ENCODE results near the gene PKD1. TPM values are rescaled to one million over a fixed set of nuclear protein-coding genes. Genes with fewer than 3 reads are reported as not detected.

PKD1 gene
- total and polyA plus RNA-seq, 9 donors = 63.3 to 183 (median 153) TPM

DNA sequence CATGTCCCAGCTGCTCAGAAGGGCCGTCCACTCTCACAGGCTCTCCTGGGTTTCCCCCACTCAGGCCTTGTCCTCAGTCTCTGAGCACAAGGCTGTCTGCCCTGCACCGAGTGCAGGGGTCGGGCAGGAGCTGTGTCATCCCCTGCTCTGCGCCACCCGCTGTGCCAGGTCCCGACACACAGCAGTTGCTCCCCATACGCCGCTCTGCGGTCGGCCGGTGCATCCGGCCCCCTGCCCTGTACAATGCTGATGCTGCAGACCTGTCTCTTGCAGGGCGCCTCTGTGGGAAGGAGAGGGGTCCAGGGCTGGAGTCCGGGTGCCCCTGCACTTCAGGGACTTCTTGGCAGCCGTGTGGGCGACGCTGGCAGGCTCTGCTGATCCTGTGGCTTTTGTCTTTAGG, 81.8 kb downstream of the PKD1 start:
- 97% methylated on average over 17 of the region's 17 CpGs for WGBS (ENCODE audit: insufficient coverage)
- Histone ChIP-seq H3K4me3 (ENCODE audit: low read length) (no peak overlapping the region), H3K4me1 (ENCODE audit: control insufficient read depth, insufficient read depth, low read length) (peaks cover 2% of the 10 kb centered on the region), H3K36me3 (ENCODE audit: control insufficient read depth, insufficient read depth, low read length) (peaks cover 76% of the 10 kb centered on the region), H3K9me3 (replicated peaks; ENCODE audit: control insufficient read depth, low read depth, low read length) (no peaks in the 10 kb centered on the region), H3K27ac (ENCODE audit: low read length) (no peak overlapping the region), H3K27me3 (ENCODE audit: control insufficient read depth, insufficient read depth, low read length) (no peaks in the 10 kb centered on the region)
- no peak for DNase-seq

DNA sequence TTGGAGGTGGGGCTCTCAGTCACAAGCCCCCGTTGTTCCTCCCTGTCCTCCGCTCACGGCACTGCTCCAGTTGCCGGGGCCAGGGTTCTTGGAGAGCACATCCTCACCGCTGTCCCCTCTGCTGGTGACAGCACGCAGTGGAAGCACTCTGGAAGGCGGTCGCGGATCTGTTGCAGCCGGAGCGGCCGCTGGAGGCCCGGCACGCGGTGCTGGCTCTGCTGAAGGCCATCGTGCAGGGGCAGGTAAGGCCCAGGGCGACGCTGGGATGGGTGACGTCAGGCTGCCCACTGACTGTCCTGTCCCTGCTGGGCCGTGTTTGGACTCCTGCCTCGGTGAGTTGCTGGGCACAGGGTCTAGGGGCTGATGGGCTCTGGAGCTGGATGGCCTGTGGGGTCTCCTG, 82.5 kb downstream of the PKD1 start:
- H3K4me1 ChIP-seq (ENCODE audit: control insufficient read depth, insufficient read depth, low read length) = peaks cover 8% of the 10 kb centered on the region
- H3K27me3 ChIP-seq (ENCODE audit: control insufficient read depth, insufficient read depth, low read length) = no peaks in the 10 kb centered on the region
- peaks cover 69% of the 10 kb centered on the region for H3K36me3 ChIP-seq (ENCODE audit: control insufficient read depth, insufficient read depth, low read length)
- no peaks in the 10 kb centered on the region for H3K9me3 ChIP-seq (replicated peaks; ENCODE audit: control insufficient read depth, low read depth, low read length)
- WGBS (ENCODE audit: insufficient coverage) = 93% methylated on average over 17 of the region's 21 CpGs
- H3K27ac ChIP-seq (ENCODE audit: low read length) = no peak overlapping the region
- DNase-seq = no peak
- H3K4me3 ChIP-seq (ENCODE audit: low read length) = no peak overlapping the region

DNA sequence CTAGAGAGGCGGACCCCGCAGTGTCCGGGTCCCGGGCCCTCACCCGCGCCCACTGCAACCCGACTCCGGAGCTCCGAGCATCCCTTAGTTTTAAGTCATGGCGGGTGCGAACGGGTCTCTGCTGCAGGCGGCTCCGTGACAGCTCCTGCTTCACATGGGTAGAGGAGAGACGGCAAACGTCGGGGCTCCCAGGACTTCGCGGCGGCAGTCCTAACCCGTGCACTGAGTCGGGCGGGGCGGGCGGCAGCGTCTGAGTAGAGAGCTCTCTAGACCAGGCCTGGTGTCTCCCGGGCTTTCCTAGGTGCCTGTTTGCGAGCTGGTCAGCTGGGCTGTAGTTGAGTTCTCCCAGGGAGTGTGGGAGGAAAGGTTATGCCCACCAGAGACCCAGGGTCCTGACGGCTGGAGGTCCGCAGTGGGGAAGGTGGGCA, 87.6 kb downstream of the PKD1 start:
- Histone ChIP-seq H3K4me1 (ENCODE audit: control insufficient read depth, insufficient read depth, low read length) (peaks cover 37% of the 10 kb centered on the region), H3K36me3 (ENCODE audit: control insufficient read depth, insufficient read depth, low read length) (peaks cover 31% of the 10 kb centered on the region), H3K27me3 (ENCODE audit: control insufficient read depth, insufficient read depth, low read length) (no peaks in the 10 kb centered on the region), H3K4me3 (ENCODE audit: low read length) (peak overlapping the region; percentile 83), H3K27ac (ENCODE audit: low read length) (no peak overlapping the region), H3K9me3 (replicated peaks; ENCODE audit: control insufficient read depth, low read depth, low read length) (no peaks in the 10 kb centered on the region)
- WGBS (ENCODE audit: insufficient coverage) = 2% methylated on average over 30 of the region's 30 CpGs
- DNase-seq = no peak

DNA sequence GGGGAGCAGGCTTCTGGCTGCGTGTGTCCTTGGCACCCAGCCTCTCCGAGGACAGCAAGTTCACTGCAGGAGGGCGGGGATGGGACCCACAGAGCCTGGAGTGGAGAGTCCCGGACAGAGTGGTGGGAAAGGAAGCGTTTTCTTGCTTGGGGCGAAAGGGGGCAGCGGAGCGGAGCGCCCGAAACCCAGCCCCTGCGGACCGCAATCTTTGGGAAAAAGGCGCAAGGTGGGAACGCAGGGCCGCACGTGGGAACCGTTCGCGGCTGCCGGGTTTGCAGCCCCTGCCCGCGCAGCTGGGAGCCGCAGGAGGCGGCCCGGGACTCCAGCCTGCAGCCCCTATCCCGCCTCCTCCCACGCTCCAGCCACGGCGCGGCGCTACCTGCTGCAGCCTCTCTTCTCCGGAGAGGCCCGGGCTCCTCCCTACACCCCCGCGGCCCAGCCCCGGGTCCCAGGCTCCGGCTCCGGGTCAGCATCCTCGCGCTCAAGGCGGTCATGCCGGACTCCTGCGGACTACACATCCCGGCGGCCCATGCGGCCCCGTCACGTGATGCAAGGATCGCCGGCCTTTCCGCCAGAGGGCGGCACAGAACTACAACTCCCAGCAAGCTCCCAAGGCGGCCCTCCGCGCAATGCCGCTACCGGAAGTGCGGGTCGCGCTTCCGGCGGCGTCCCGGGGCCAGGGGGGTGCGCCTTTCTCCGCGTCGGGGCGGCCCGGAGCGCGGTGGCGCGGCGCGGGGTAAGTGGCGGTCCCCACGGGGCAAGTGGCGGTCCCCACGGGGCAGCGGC, 88.2 kb downstream of the PKD1 start, which contains the start of the genes NTHL1 and TSC2:
Gene NTHL1 (minus strand): TSS at position 505 of the 786 bp plus-strand sequence. CDS start 11 bp downstream, at position 494.
Gene TSC2 (plus strand): TSS at position 656 of the 786 bp plus-strand sequence. CDS start 631 bp downstream, outside the sequence.
- WGBS (ENCODE audit: insufficient coverage) = under 1% methylated on average over 81 of the region's 81 CpGs
- peak within 1 kb of the TSS; percentile 4 for H3K27ac ChIP-seq (ENCODE audit: low read length)

DNA sequence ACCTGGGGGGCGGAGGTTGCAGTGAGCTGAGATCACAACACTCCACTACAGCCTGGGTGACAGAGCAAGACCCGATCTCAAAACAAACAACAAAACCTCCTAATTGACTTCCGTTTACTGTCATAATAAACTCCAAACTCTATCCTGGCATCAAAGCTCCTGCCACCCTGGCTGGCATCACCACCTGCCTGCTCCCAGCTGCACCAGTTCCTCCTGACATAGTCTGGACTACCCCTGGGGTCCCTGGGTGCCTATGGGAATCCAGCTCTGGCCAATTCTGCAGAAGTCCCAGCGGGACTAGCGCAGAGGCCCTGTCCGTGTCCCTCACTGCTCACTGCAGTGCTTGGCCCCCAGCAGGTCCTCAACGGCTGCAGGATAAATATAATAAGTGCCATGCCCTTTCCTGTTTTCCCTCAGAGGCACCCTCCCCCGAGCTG, 88.8 kb downstream of the PKD1 start:
- 36% methylated on average over 7 of the region's 8 CpGs for WGBS (ENCODE audit: insufficient coverage)
- H3K27ac ChIP-seq (ENCODE audit: low read length) = peak overlapping the region; percentile 4
- H3K27me3 ChIP-seq (ENCODE audit: control insufficient read depth, insufficient read depth, low read length) = no peaks in the 10 kb centered on the region
- peaks cover 18% of the 10 kb centered on the region for H3K36me3 ChIP-seq (ENCODE audit: control insufficient read depth, insufficient read depth, low read length)
- no peaks in the 10 kb centered on the region for H3K9me3 ChIP-seq (replicated peaks; ENCODE audit: control insufficient read depth, low read depth, low read length)
- peak overlapping the region; percentile 83 for H3K4me3 ChIP-seq (ENCODE audit: low read length)
- H3K4me1 ChIP-seq (ENCODE audit: control insufficient read depth, insufficient read depth, low read length) = peaks cover 47% of the 10 kb centered on the region
- no peak for DNase-seq

More for the DNA sequence above, 88.2 kb downstream of the PKD1 start, which contains the start of the genes NTHL1 and TSC2:
- no peaks in the 10 kb centered on the region for H3K27me3 ChIP-seq (ENCODE audit: control insufficient read depth, insufficient read depth, low read length)
- peaks cover 25% of the 10 kb centered on the region for H3K36me3 ChIP-seq (ENCODE audit: control insufficient read depth, insufficient read depth, low read length)
- no peaks in the 10 kb centered on the region for H3K9me3 ChIP-seq (replicated peaks; ENCODE audit: control insufficient read depth, low read depth, low read length)
- peak; percentile 98 for DNase-seq
- H3K4me3 ChIP-seq (ENCODE audit: low read length) = peak within 1 kb of the TSS; percentile 83
- H3K4me1 ChIP-seq (ENCODE audit: control insufficient read depth, insufficient read depth, low read length) = peaks cover 41% of the 10 kb centered on the region

DNA sequence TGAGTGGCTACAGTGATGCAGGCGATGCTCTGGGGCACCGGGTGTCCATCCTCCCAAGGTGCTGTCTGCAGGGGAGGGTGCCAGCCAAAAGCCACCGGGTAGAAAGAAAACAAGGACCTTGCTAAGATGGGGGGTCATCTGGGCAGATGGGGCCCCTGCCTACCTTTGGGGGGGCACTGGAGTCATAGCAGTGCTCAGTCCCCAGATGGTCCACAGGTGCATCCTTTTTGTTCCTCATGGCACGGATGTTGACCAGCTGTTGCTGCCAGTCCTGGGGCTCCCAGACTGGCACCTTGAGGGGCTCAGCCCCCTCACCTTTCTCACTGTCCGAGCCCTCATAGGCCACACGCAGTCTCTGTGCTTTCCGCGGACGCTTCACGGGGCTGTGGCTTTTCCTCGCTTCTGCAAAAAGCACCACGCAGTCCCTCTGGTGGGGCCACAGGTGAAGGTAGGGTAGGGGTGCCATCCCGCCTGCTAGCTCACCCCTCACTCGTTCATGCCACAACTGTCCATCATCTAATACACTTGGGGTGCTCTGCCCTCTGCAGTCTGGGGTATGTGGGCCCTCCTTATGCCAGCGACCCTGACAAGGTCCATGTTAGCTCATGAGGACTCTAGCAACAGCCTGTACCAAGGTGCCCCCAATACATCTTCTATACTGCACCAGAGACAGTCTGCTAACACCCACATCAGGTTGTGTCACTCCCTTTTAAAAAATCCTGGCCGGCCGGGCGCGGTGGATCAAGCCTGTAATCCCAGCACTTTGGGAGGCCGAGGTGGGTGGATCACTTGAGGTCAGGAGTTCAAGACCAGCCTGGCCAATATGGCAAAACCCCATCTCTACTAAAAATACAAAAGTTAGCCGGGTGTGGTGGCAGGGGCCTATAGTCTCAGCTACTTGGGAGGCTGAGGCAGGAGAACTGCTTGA, 89.5 kb downstream of the PKD1 start:
- WGBS (ENCODE audit: insufficient coverage) = 92% methylated on average over 6 of the region's 21 CpGs
- Histone ChIP-seq H3K4me3 (ENCODE audit: low read length) (no peak overlapping the region), H3K9me3 (replicated peaks; ENCODE audit: control insufficient read depth, low read depth, low read length) (no peaks in the 10 kb centered on the region), H3K4me1 (ENCODE audit: control insufficient read depth, insufficient read depth, low read length) (peaks cover 54% of the 10 kb centered on the region), H3K27ac (ENCODE audit: low read length) (no peak overlapping the region), H3K36me3 (ENCODE audit: control insufficient read depth, insufficient read depth, low read length) (peaks cover 12% of the 10 kb centered on the region), H3K27me3 (ENCODE audit: control insufficient read depth, insufficient read depth, low read length) (no peaks in the 10 kb centered on the region)
- DNase-seq = no peak

DNA sequence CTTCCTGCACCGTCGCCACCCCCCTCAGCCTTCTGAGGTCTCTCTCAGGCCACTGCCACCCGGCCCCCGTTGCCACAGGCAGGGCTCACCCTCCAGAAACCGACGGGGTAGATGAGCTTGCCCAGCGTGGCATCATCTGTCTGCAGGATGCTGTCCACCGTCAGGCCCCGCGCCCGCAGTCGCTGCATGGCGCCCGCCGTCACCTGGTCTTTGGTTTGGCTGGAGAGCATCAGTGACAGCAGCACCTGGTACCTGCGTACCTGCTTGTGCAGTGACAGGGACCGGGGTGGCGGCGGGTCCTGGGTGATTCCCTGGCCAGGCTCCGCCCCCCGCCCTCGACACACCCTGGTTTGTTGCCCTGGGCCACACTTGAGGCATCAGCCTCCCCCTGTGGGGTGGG, 91.2 kb downstream of the PKD1 start:
- Histone ChIP-seq H3K9me3 (replicated peaks; ENCODE audit: control insufficient read depth, low read depth, low read length) (no peaks in the 10 kb centered on the region), H3K36me3 (ENCODE audit: control insufficient read depth, insufficient read depth, low read length) (no peaks in the 10 kb centered on the region), H3K4me1 (ENCODE audit: control insufficient read depth, insufficient read depth, low read length) (peaks cover 71% of the 10 kb centered on the region), H3K4me3 (ENCODE audit: low read length) (no peak overlapping the region), H3K27me3 (ENCODE audit: control insufficient read depth, insufficient read depth, low read length) (no peaks in the 10 kb centered on the region), H3K27ac (ENCODE audit: low read length) (peak overlapping the region; percentile 35)
- 93% methylated on average over 19 of the region's 22 CpGs for WGBS (ENCODE audit: insufficient coverage)
- DNase-seq = no peak

DNA sequence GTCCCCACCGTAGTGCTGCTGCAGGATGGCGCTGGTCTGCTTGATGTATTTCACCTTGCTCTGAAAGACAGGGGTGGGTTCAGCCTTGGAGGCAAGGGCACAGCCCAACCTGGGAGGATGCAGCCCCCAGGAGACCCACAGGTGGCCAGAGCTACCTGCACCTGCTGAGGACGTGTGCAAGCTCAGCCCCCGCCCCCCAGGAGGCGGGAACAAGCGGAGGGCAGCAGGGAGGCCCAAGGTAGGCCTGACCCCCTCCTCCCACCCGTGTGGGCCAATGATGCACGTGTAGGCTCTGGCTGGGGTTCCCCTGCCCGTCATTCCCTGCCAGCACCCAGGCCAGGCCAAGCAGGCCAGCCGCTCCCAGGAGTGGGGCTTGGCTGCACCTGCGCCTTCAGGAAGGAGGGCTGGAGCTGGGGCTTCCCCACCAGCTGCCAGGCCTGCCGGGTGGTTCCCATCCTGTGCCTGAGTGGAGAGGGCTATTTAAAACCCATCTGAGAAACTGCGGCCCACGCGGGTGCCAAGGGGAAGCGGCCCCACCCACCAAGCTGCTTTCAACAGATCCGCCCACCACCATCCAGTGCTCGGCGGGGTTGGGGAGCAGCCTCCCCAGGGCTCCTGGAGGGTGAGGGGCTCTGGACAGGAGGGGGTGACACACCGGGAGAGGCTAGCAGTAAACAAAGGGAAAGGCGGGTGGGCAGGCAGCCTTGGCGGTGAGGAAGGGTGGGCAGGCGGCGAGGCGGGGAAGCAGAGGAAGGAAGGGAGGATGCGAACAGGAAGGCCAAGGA, 91.8 kb downstream of the PKD1 start:
- H3K4me3 ChIP-seq (ENCODE audit: low read length) = no peak overlapping the region
- H3K9me3 ChIP-seq (replicated peaks; ENCODE audit: control insufficient read depth, low read depth, low read length) = no peaks in the 10 kb centered on the region
- peaks cover 75% of the 10 kb centered on the region for H3K4me1 ChIP-seq (ENCODE audit: control insufficient read depth, insufficient read depth, low read length)
- H3K27ac ChIP-seq (ENCODE audit: low read length) = peak overlapping the region; percentile 35
- H3K36me3 ChIP-seq (ENCODE audit: control insufficient read depth, insufficient read depth, low read length) = no peaks in the 10 kb centered on the region
- no peaks in the 10 kb centered on the region for H3K27me3 ChIP-seq (ENCODE audit: control insufficient read depth, insufficient read depth, low read length)
- WGBS (ENCODE audit: insufficient coverage) = 70% methylated on average over 20 of the region's 26 CpGs
- DNase-seq = peak; percentile 55

DNA sequence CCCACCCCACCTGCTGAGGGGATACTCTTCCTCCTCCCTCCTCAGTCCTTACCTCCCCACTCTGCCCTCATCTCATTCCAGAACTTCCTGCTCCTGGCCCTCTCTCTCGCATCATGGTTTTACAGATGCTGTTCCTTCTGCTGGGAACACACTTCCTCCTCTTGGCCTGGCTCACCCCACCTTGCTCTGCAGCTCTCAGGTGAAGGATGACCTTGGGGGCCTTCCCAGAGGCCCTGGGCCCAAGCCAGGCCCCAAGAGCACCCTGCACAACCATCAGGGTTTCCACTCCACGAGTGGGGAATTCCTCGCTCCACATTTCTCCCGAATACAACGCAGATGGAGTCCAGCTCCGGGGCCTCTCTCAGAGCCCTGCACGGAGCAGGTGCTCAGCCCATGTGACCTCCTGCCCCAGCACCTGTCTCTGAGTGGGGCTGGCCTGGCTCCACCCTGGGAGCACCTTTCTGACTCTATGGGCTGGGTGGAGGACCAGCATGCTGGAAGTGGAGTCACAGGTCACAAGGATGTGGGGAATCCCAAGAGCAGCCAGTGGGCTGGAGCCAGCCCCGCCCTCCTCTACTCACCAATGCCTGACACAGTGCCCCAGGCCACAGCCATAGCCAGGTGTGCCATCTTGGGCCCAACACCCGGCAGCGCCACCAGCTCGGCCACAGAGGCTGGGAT, 92.6 kb downstream of the PKD1 start:
- 76% methylated on average over 11 of the region's 11 CpGs for WGBS (ENCODE audit: insufficient coverage)
- no peaks in the 10 kb centered on the region for H3K9me3 ChIP-seq (replicated peaks; ENCODE audit: control insufficient read depth, low read depth, low read length)
- H3K4me1 ChIP-seq (ENCODE audit: control insufficient read depth, insufficient read depth, low read length) = peaks cover 76% of the 10 kb centered on the region
- H3K36me3 ChIP-seq (ENCODE audit: control insufficient read depth, insufficient read depth, low read length) = peaks cover 4% of the 10 kb centered on the region
- H3K27me3 ChIP-seq (ENCODE audit: control insufficient read depth, insufficient read depth, low read length) = no peaks in the 10 kb centered on the region
- no peak for DNase-seq
- H3K4me3 ChIP-seq (ENCODE audit: low read length) = no peak overlapping the region
- H3K27ac ChIP-seq (ENCODE audit: low read length) = no peak overlapping the region
